ENCODE measurements around the gene AP1M1. TPM values are rescaled to one million over a fixed set of nuclear protein-coding genes. Genes with fewer than 3 reads are reported as not detected.

Gene AP1M1
- polyA plus RNA-seq, 1 donor, result 49.9 TPM

GRCh38 chr19:16208847-16209665 is 11.3 kb downstream of the AP1M1 start:
- DNase-seq, result no peak

- DNase-seq, result no peak
These were observed 12.5 kb downstream of the AP1M1 start for GRCh38 chr19:16210168-16210567.

GRCh38 chr19:16213076-16213475 is 15.4 kb downstream of the AP1M1 start:
- DNase-seq, result no peak

- no peak for DNase-seq
These were observed 19.3 kb downstream of the AP1M1 start for GRCh38 chr19:16216744-16217670.

GRCh38 chr19:16217716-16218451 is 20.2 kb downstream of the AP1M1 start:
- DNase-seq, result no peak

GRCh38 chr19:16218851-16219250 is 21.1 kb downstream of the AP1M1 start:
- no peak for DNase-seq

DNA sequence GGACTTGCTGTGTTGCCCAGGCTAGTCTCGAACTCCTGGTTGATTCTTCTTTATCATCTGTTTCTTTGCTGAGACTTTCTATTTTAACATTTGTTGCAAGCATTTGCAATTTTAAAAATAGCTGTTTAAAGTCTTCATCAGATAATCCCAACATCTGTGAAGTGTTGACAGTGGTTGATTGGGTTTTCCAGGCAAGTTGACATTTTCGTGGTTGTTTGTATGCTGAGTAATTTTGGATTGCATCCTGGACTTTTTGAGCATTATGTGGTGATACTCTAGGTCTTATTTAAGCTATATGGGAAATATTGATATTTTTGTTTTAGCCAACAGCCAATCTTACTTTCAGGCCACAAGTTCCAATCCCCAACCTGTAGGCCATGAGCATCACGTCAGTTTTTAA is 25.1 kb downstream of the AP1M1 start:
- DNase-seq, result no peak

DNA sequence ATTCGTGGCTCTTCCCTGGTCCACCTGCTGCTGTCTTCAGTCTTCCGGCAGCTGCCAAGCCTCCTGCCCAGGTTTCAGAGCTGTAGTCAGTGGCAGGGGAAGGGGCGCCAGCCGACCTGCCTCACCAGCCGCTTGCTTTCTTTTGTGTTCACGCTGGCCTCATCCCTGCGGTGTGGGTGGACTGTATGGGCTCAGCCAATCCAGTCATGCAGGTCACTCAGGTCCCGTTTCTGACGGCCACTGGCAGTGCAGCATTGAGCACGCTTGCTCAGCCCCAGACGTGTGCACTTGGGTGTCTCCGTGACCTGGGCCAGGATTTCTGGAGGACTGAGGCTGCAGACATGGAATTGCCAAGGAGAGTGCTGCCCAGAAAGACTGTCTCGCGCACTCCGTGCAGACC is 26.0 kb downstream of the AP1M1 start:
- DNase-seq, result no peak

- no peak for DNase-seq
These were observed 26.8 kb downstream of the AP1M1 start for GRCh38 chr19:16224293-16225045.

DNA sequence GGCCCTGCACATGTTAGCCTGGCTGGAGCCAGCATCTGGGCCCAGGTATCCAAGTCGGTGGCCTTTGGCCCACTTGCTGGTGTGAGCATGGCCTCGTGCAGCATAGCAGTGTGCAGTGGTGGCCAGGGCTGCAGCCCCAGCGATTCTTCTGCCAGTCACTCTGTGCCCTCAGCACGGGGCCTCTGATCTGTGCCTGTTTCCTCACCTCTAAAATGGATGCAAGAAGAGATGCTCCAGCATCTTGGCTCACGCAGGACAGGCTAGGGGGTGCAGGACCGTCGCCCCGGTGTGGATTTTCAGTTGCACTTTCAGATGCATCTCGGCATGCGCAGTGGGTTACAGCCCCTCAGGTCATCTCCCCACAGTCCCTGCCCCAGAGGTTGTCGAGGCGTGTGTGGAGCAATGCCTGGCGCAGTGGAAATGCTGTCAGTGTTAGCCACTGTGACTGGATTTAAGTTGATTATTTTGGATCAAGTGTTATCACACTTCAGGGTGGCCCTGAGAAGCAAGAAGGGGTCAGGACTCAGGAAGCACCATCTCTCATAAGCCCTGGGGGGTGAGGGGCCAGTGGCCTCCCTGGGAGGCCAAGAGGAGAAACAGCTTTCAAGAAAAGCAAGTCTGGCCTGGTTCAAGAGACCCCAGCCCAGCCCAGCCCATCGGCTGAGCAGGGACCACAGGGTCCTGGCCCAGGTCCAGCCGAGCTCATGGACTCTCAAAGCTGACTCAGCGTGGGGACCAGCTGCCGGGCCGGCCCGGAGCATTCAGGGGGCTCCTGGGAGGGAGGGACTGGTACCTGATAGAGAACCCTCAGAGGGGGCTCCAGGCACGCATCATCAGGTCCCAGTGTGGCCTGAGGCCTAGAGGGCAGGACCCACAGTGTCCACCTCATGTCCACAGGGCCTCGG is 27.8 kb downstream of the AP1M1 start:
- DNase-seq, result no peak

DNA sequence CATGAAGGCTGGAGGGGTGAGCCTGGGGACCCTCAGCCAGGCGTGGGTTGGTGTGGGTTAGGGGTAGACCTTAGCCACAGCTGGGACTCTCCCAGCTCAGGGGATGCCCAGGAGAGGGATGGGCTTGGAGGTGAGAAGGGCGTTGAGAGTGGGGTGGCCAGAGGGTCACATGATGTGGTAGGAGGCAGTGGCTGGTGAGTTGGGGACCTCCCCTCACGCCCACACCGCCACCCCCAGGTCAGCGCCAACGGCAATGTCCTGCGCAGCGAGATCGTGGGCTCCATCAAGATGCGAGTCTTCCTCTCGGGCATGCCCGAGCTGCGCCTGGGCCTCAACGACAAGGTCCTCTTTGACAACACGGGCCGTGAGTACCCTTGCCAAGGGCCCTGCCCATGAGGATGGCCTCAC is 28.5 kb downstream of the AP1M1 start:
- no peak for DNase-seq

- no peak for DNase-seq
These were observed 29.4 kb downstream of the AP1M1 start for GRCh38 chr19:16226878-16227836.

- DNase-seq, result no peak
These were observed 30.3 kb downstream of the AP1M1 start for GRCh38 chr19:16227837-16228636.

- no peak for DNase-seq
These were observed 31.1 kb downstream of the AP1M1 start for GRCh38 chr19:16228637-16229321.

DNA sequence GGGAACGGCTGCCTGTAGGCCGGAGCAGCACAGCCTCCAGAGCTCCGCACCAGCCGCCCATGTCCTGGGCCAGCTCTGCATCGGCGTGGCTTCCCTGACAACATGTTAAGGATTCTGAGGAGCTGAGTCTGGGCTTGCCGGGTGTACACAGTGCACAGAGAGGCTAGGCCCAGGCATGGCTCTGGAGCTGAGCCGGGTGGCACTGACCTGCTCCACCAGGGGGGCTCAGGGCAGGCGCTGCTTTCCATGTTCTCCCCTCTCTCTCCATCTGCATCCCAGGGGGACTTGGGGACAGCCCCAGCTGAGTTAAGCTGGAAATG is 31.6 kb downstream of the AP1M1 start:
- no peak for DNase-seq

GRCh38 chr19:16232127-16232526 is 34.4 kb downstream of the AP1M1 start:
- DNase-seq, result no peak

DNA sequence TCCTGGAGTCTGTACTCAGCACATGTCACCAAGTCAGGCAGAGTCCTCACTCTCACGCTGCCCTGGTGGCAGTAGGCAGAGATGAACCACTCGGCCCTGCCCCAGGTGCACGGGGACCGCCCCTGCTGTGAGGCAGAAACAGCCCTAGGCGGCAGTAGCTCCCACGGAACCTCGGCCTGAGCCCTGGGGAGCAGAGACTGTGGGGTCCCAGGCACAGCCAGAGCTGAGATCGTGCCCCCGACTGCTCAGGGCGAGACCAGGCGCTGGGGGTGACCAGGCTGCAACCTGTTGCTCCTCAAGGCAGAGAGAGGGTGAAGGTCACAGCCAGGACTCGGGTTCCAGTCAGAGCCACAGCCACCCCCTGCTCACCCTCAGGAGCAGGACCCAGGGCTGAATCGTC is 34.9 kb downstream of the AP1M1 start:
- DNase-seq, result no peak

DNA sequence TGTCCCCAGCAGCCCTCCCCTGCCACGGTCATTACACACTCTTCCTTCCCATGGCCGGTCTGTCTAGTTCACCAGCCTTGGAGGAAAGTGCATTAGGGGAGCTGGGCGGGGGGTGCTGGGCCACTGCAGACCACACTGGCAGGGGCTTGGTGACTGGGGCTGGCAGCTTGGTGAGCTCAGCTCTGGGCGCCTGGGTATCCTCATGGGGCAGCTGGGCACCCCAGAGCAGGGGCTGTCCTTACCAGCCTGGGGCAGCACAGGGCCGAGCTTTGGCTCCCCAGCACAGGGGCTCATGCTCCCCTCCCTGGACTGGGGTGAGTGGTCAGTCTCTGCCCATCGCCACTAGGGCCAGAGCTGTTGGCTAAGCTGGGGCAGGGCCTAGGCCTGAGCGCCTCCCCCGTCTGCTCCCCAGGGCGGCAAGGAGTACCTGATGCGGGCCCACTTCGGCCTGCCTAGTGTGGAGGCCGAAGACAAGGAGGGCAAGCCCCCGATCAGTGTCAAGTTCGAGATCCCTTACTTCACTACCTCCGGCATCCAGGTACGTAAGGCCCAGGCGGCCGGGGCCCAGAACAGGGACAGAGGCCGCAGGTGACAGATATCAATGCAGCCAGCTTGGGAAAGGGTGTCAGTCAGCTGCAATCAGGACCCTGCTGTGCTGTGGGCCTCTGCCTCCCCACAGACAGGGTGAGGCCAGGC is 35.5 kb downstream of the AP1M1 start:
- DNase-seq, result no peak

All from hindlimb muscle (tissue), 1 donor.